ENCODE results near the gene PDE6H. TPM values are rescaled to one million over a fixed set of nuclear protein-coding genes. Genes with fewer than 3 reads are reported as not detected.

The PDE6H gene
- total and polyA plus RNA-seq, 2 donors (not counting 3 experiments of a cell fraction or from before 2014, with no cell fraction given) = not detected

DNA sequence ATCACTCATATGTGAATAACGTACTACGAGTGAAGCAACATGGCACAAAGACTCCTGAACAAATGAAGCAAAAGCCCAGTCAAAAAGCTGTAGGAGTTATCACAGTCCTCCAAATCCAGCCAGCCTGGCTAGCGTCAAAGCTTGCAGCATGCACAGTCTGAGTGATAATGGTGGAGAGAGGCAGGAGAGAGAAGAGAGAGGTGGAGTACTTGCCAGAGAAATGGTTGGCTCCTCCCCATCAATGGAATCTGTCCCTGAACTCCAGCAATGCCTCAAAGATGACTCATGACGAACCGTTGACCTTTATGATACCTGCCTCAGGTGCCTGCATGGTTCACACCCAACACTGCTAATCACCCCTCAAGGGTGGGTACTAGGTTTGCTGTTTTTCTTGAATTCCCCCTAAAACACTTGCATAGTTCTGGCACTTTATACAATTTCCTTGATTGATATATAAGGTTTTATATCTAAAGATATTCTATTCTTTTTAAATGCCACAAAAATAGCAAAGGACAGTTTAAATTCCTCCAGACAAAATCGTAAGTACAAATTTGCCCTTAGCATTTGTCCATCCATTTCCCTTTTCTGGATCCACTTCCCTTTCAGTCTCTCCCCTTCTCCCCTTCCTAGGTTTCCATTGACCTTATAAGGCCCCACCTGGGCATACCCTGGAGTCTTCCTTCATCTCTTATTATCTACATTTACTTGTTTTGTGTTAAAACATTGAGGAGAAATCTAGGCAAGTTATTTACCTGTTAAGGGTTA, 21.7 kb upstream of the PDE6H start:
- intact Hi-C loops (cut with micrococcal nuclease) = loop anchor here (10.0 kb wide), 1 partner anchor 696 kb away; no protein-coding TSS in a partner anchor
- H2AFZ ChIP-seq (ENCODE audit: low read depth, low read length) = no peak overlapping the region

DNA sequence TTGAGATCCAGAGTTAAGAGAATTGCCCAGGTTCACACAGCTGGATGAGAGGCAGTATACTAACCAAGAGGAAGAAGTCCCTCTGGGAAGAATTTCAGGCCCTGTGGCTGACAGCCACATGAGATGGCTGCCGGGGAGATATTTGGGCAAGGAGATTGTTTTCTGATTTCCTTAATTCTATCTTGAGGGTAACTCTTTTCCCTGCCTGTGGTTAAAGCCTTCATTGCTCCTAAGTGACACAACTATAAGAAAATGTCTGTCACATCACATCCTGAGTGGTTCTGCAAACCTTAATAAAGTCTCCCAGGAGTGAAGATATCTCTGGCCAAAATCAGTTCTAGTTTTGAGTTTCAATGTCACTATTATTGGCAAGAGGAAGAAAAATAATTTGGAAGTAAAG, 21.0 kb upstream of the PDE6H start:
- Histone ChIP-seq H3K79me2 (ENCODE audit: control insufficient read depth, insufficient read depth, low read length) (peaks cover 77% of the 10 kb centered on the region), H3K9ac (replicated peaks; ENCODE audit: extremely low read depth, insufficient read depth, low read length) (peak overlapping the region; percentile 75), H3K4me1 (ENCODE audit: control insufficient read depth, extremely low read depth, insufficient read depth, low read length) (peaks cover 84% of the 10 kb centered on the region), H3K9me3 (replicated peaks; ENCODE audit: control insufficient read depth, insufficient read depth, low read length) (no peaks in the 10 kb centered on the region), H3K27me3 (ENCODE audit: control insufficient read depth in 2 of 2, insufficient read depth in 2 of 2, low read length in 2 of 2) (no peaks in the 10 kb centered on the region), H3K4me3 (replicated peaks in 1 of 3; ENCODE audit: insufficient read depth in 1 of 3, low read depth in 1 of 3, low read length in 3 of 3) (peak overlapping the region in 1 of 3 experiments; percentile 6), H3K36me3 (ENCODE audit: control insufficient read depth in 2 of 2, extremely low read depth in 1 of 2, insufficient read depth in 2 of 2, low read length in 2 of 2) (peaks cover 10 to 21% of the 10 kb centered on the region in 2 experiments), H3K27ac (ENCODE audit: insufficient read depth, low read depth, low read length) (peak overlapping the region; percentile 94), H3K4me2 (ENCODE audit: insufficient read depth, low read length) (peak overlapping the region; percentile 56), H3K9me1 (replicated peaks; ENCODE audit: control insufficient read depth, extremely low read depth, insufficient read depth, low read length) (no peaks in the 10 kb centered on the region), H4K20me1 (replicated peaks; ENCODE audit: control insufficient read depth, extremely low read depth, insufficient read depth, low read length) (no peaks in the 10 kb centered on the region), H2AFZ (ENCODE audit: low read depth, low read length) (no peak overlapping the region)
- TSS peak; percentile 8 for BruUV-seq (replicated peaks)
- DNase-seq (ENCODE audit: low read depth, low spot score) (no peak), FAIRE-seq (no peak)
- CTCF ChIA-PET = interaction anchor here (0.8 to 0.9 kb wide), 3 partner anchors 14 to 106 kb away, joined by 3 read pairs; partner anchors contain the start of gene ERP27
- POLR2A ChIA-PET = interaction anchor here (0.6 kb wide), 1 partner anchor 66 kb away, joined by 3 read pairs; no protein-coding TSS in a partner anchor
- TF ChIP-seq, protein P1, sequence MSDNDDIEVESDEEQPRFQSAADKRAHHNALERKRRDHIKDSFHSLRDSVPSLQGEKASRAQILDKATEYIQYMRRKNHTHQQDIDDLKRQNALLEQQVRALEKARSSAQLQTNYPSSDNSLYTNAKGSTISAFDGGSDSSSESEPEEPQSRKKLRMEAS (IDR thresholded peaks at IDR 0.05; ENCODE audit: insufficient read depth, insufficient read length) = no peak
- dilution Hi-C loops (cut with MboI; ENCODE audit: extremely low pct_ligation_motif_present, low sequenced_read_pairs) (loop anchor here (10.0 kb wide), 1 partner anchor 117 kb away; no protein-coding TSS in a partner anchor), intact Hi-C loops (cut with micrococcal nuclease) (loop anchor here (1.0 to 10.0 kb wide), 9 partner anchors 9 to 697 kb away; partner anchors contain the start of genes ARHGDIB, C12orf60, MGP and WBP11)

More for the DNA sequence above, 21.7 kb upstream of the PDE6H start:
- peak overlapping the region; percentile 56 for H3K4me2 ChIP-seq (ENCODE audit: insufficient read depth, low read length)
- DNase-seq (ENCODE audit: low read depth, low spot score) = no peak
- H3K27me3 ChIP-seq (ENCODE audit: control insufficient read depth in 2 of 2, insufficient read depth in 2 of 2, low read length in 2 of 2) = no peaks in the 10 kb centered on the region
- FAIRE-seq = no peak
- peak overlapping the region; percentile 94 for H3K27ac ChIP-seq (ENCODE audit: insufficient read depth, low read depth, low read length)
- peaks cover 74% of the 10 kb centered on the region for H3K79me2 ChIP-seq (ENCODE audit: control insufficient read depth, insufficient read depth, low read length)
- no TSS peak for BruUV-seq (replicated peaks)
- CTCF ChIA-PET = no interaction called here
- H3K4me1 ChIP-seq (ENCODE audit: control insufficient read depth, extremely low read depth, insufficient read depth, low read length) = peaks cover 85% of the 10 kb centered on the region
- H4K20me1 ChIP-seq (replicated peaks; ENCODE audit: control insufficient read depth, extremely low read depth, insufficient read depth, low read length) = no peaks in the 10 kb centered on the region
- H3K9ac ChIP-seq (replicated peaks; ENCODE audit: extremely low read depth, insufficient read depth, low read length) = peak overlapping the region; percentile 75
- no peaks in the 10 kb centered on the region for H3K9me1 ChIP-seq (replicated peaks; ENCODE audit: control insufficient read depth, extremely low read depth, insufficient read depth, low read length)
- dilution Hi-C loops (cut with MboI; ENCODE audit: extremely low pct_ligation_motif_present, low sequenced_read_pairs) = loop anchor here (10.0 kb wide), 1 partner anchor 116 kb away; no protein-coding TSS in a partner anchor
- H3K4me3 ChIP-seq (replicated peaks in 1 of 3; ENCODE audit: insufficient read depth in 1 of 3, low read depth in 1 of 3, low read length in 3 of 3) = no peak overlapping the region
- H3K36me3 ChIP-seq (ENCODE audit: control insufficient read depth in 2 of 2, extremely low read depth in 1 of 2, insufficient read depth in 2 of 2, low read length in 2 of 2) = peaks cover 13 to 25% of the 10 kb centered on the region in 2 experiments
- POLR2A ChIA-PET = no interaction called here
- peak; percentile 35 for TF ChIP-seq FOS (IDR thresholded peaks at IDR 0.05; ENCODE audit: borderline replicate concordance, insufficient read depth, low read length)
- no peak for TF ChIP-seq EZH2 (IDR thresholded peaks at IDR 0.05; ENCODE audit: borderline replicate concordance, low read depth, low read length, severe bottlenecking)
- H3K9me3 ChIP-seq (replicated peaks; ENCODE audit: control insufficient read depth, insufficient read depth, low read length) = no peaks in the 10 kb centered on the region
